NCI-H446 (cell line): Measurements from ENCODE around the gene COL20A1.

Source experiments
- DNase-seq, 2 experiments: peaks; one replicate each; lab custom pipeline; 2025; lab: John Stamatoyannopoulos, UW

COL20A1 gene

GRCh38 chr20:63261060-63261794 lies 31.8 kb upstream of the COL20A1 start:
- no peak for DNase-seq

DNA sequence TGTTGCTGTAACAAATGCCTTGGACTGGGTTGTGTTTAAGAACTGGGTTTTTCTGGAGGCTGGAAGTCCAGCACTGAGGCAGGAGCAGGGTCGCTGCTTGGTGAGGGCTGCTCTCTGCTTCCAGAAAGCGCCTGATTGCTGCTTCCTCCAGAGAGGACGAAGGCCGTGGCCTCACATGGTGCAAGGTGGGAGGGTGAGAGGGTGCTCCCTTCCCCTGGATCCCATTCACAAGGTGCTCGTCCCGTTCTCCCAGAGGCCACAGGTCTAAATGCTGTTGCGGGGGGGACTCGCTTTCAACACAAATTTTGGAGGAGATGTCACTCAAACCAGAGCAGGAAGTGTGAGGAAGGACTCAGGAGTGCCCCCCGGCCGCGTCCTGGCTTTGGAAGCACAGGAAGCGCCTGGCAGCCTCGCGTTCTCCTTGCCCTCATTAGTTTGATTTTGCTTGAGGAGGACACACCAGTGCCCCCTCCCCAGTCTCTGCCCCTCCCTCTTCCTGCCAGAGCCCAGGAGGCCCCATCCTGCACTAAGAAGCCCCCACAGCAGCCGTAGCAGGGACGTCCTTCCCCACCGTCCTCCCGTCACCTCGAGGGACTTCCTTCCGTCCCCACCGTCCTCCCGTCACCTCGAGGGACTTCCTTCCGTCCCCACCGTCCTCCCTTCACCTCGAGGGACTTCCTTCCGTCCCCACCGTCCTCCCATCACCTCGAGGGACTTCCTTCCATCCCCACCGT lies 31.0 kb upstream of the COL20A1 start:
- no peak for DNase-seq

- no peak for DNase-seq
Observed at GRCh38 chr20:63262836-63263235, 30.1 kb upstream of the COL20A1 start.

- no peak for DNase-seq
Observed at GRCh38 chr20:63264000-63264399, 29.0 kb upstream of the COL20A1 start.

GRCh38 chr20:63264519-63264918 lies 28.5 kb upstream of the COL20A1 start:
- DNase-seq = no peak

DNA sequence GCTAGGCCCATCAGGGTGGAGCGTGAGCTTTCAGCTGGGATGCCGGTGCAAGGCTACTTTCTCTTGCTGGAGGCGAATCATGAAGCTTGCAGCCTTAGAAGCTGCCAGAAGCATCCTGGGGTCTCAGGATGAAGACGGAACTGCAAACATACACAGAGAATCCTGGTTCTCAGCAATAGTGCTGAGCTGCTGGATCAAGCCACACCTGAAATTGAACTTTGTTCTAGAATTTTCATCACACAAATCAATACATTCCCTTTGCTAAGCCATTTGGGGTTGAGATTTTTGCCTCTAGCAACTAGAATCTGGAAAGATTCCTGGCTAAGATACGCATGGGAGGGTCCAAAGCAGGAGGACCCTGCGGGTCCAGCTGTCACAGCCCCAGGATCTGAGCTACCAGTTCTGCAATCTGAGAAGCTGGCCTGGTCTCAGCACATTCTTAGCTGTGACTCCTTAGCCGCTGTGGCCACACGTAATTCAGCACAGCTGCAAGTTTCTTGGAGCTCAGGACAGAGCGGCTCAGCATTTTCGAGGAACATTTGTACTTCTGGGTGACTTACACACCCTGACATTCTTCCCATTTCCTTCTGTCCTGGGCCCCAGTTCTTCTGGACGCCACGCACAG lies 27.0 kb upstream of the COL20A1 start:
- DNase-seq = no peak

DNA sequence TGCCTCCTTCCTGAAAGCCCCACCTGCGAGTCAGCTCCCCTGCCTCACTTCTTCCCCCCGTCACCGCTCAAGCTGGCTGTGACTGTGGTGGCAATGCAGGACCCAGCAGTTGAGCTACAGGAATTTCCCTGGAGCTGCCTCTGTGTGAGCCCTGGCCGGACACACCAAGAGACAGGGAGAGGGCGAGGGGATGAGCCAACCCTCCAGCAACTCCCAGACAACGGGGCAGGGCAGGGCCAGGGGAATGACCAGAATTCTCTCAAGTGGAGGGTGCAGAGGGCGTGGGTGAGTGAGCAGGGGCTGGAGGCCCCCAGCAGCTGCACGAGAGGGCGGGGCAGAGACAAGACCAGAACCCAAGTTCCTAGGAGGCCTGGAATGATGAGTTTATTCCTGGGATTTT lies 25.3 kb upstream of the COL20A1 start:
- no peak for DNase-seq

DNA sequence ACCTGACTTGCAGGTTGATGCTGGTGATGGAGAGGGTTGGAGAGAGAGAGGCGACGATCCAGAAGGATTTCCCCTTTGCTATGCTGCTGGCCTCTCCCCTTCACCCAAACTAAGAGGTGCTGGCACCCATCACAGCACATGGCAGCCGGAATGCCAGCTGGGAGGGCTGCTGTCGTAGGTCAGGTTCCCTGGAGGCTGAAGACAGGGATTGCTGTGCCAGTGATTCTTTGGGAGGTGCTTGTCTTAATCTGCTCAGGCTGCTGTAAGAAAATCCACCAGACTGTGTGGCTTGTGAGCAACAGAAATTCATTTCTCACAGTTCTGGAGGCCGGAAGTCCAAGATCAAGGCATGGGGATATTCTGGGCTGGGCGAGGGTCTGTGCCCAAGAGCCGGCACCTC lies 24.7 kb upstream of the COL20A1 start:
- DNase-seq = no peak

DNA sequence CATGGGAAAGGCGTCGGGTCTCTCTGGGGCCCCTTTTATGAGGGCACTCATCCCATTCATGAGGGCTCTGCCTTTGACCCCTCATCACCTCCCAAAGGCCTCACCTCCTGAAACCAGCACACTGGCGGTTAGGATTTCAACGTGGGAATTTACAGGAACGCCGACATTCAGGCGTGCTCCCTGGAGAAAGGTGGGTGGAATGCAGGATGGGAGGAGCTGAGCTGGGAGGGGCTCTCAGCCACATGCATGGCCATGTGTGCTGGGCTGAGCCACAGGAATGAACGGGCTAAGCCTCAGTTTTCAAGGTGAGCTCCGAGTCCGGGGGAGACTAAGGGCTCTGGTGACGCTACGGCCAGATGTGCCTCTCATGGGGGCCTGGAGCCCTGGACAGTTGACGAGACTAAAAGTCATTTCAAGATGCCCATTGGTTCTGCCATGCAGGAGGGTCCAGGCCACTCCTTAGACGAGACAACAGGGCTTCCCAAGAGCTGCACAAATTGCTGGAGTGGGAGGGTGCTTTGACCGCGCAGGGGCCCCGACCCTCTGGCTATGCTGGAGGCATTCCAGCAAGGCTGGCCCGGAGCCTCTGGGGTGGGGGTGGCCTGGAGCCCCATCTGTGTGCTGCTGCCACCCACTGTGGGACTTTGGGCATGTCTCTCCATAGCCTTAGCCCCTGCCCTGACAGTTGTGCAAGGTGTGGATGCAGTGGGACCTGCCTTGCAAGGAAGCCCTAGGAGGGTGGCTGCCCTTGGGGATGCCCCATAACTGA lies 24.1 kb upstream of the COL20A1 start:
- no peak for DNase-seq

- no peak for DNase-seq
Observed at GRCh38 chr20:63269724-63270123, 23.3 kb upstream of the COL20A1 start.

DNA sequence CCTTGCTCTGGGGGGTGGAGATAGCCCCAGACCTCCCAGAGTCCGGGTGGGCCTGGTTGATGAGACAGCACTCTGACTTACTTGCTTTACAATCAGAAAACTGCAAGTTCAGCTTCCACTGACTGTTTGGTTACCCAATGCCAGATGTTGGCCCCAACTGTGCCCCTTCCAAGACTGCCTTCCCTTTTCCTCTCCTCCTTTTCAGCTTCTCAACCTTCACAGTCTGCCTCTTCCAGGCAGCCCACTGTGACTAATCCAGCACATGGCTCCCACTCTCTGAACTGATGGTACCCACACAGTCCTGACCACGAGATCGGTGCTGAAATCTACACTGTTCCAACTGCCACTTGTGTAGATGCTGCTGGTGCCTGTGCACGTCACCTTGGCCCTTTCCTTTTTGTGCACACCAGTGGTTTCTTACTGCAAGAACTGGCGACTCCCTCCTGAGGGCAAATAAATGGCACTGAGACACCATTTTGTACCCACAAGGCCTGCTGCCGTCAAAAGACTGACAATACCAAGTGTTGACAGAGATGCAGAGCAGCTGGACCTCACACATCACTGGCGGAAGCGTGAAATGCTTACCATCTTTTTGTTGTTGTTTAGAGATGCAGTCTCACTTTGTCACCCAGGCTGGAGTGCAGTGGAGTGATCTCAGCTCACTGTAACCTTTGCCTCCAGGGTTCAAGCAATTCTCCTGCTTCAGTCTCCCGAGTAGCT lies 22.2 kb upstream of the COL20A1 start:
- DNase-seq = no peak

GRCh38 chr20:63272105-63273058 lies 20.6 kb upstream of the COL20A1 start, which contains the start of gene ARFGAP1:
TSS of gene ARFGAP1 (plus strand) at chr20:63272813. CDS start at chr20:63275581, 2,768 bp downstream.
- peak; percentile 82 to 94 for DNase-seq

GRCh38 chr20:63273059-63273579 lies 19.9 kb upstream of the COL20A1 start:
- DNase-seq = no peak

- no peak for DNase-seq
Observed at GRCh38 chr20:63273635-63274380, 19.2 kb upstream of the COL20A1 start.

DNA sequence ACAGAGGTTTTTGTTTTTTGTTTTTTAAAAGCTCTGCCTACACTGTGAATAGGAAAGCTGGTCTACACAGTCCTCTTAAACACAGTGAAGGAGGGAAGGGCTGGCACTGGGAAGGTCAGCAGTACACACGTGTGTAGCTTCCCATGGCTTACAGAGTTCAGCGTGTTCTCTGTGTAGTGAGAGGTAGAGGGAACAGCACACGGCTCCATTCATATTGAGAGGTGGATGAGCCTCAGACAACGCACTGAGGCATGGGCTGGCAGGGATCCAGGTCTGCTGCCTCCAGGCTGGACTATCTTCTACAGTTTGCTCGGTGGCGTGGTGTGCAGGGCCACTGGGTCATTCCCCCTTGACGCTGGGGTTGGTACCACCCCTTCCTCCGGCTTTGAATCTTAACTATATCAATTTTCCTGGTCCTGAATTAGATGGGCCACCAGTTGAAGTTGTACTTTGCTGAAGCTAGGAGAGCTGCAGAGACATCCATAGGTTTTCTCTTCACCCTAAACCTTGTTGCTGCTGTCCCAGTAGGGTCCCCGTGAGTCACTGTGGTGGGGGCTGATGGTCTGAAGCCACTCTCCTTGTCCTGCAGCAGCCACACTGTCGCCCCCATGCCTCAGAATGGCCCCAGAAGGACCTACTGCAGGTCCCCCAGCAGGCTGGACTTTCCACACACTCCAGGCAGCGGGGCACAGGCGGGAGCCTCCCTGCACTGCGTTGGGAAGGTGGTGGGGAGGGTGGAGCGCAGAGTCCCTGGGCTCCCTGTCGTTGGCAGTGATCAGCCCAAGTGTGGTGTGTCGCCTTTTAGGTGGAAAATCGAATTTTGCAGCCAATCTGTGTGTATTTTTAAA lies 18.4 kb upstream of the COL20A1 start:
- DNase-seq = no peak

GRCh38 chr20:63275825-63276224 lies 17.2 kb upstream of the COL20A1 start:
- DNase-seq = no peak

GRCh38 chr20:63276956-63277355 lies 16.0 kb upstream of the COL20A1 start:
- DNase-seq = no peak

DNA sequence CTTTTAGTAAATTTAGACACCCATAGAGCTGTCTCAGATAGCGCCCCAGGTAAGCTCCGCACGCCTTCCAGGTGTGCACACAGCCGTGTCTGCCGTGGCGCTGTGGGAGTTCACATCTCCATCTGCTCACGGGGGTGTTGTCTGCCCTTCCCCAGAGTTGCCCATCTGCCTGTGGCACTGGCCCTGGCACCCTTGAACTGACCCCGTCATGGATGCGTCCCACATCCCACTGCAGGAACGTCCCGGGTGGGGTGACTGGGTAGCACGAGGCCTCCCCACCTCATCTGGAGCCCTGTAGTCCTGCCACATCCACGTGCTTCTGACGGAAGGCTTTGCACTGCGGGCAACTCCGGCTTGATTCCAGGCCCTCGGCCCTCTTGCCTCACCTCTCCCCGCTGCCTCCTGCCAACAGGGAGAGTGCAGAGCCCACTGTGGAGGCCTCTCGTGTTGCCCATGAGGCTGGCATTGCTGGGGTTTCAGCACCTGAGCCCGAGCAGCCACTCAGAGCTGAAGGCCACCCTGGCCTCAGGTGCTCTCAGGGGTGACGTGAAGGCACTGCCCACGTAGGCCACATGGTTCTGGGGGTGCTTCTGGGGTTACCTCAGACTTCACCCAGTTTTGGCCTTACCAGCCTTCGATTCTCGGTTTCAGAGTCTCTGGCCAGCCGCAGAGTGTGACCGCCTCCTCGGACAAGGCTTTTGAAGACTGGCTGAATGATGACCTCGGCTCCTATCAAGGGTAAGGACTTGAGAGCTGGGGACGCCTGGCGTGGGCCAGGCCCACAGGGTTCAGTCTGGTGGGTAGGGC lies 15.3 kb upstream of the COL20A1 start:
- DNase-seq = no peak
